Mononuclear cell (primary cell): Measurements from ENCODE around the gene CAMK1D. TPM values are rescaled to one million over a fixed set of nuclear protein-coding genes. Genes with fewer than 3 reads are reported as not detected.
A peak's percentile ranks its signal among the peaks of the same experiment; 100 is the strongest.
"Not testable (repeated sequence)": the region's sequence is repeated elsewhere in the genome, so short reads cannot be mapped to it uniquely, and the experiment has no call there.

Experiments
- H3K27me3 ChIP-seq: 2 replicates; pipeline ENCODE4 v1.6.0; 2011; ENCODE audit warnings: low read length, control low read depth; ENCODE audit not compliant: insufficient read depth
- H3K4me1 ChIP-seq: 2 replicates; pipeline ENCODE4 v1.5.1; 2011; ENCODE audit warnings: mild to moderate bottlenecking, low read length, control low read depth; ENCODE audit not compliant: insufficient read depth
- H3K4me3 ChIP-seq: 2 replicates; pipeline ENCODE4 v1.5.1; 2011; ENCODE audit warnings: mild to moderate bottlenecking, low read length, moderate library complexity
- H3K9me3 ChIP-seq: 2 replicates; pipeline ENCODE4 v1.5.1; 2011; ENCODE audit warnings: low read depth, mild to moderate bottlenecking, control low read depth, low read length
- total RNA-seq: library from RNA; depleted of rRNA; stranded (reverse); fragments of >200 nt; gene quantifications from one replicate; pipeline ENCODE4 v1.2.3, GENCODE V29; 2012

Gene CAMK1D
- total RNA-seq: 11.0 TPM

GRCh38 chr10:12348870-12349628 lies at the start of gene CAMK1D:
CAMK1D (plus strand) TSS chr10:12349547.
- Histone ChIP-seq H3K4me1 (peaks cover 33% of the 10 kb centered on the region), H3K27me3 (peaks cover 6% of the 10 kb centered on the region), H3K9me3 (no peaks in the 10 kb centered on the region), H3K4me3 (peak within 1 kb of the TSS; percentile 46)

GRCh38 chr10:12301036-12301435 lies 48.3 kb upstream of the CAMK1D start:
- H3K9me3 ChIP-seq, H3K4me3 ChIP-seq, H3K27me3 ChIP-seq, H3K4me1 ChIP-seq: not testable (repeated sequence)

GRCh38 chr10:12308057-12308456 lies 41.3 kb upstream of the CAMK1D start:
- no peaks in the 10 kb centered on the region for H3K4me1 ChIP-seq
- no peaks in the 10 kb centered on the region for H3K9me3 ChIP-seq
- no peak overlapping the region for H3K4me3 ChIP-seq
- no peaks in the 10 kb centered on the region for H3K27me3 ChIP-seq

GRCh38 chr10:12308736-12309375 lies 40.5 kb upstream of the CAMK1D start:
- no peaks in the 10 kb centered on the region for H3K4me1 ChIP-seq
- no peaks in the 10 kb centered on the region for H3K27me3 ChIP-seq
- H3K9me3 ChIP-seq: no peaks in the 10 kb centered on the region
- H3K4me3 ChIP-seq: no peak overlapping the region

- H3K27me3 ChIP-seq: not testable (repeated sequence)
Measured at GRCh38 chr10:12309783-12310182, 39.6 kb upstream of the CAMK1D start.

GRCh38 chr10:12314836-12315235 lies 34.5 kb upstream of the CAMK1D start:
- H3K27me3 ChIP-seq: no peaks in the 10 kb centered on the region
- H3K9me3 ChIP-seq: no peaks in the 10 kb centered on the region
- H3K4me1 ChIP-seq: peaks cover 7% of the 10 kb centered on the region
- H3K4me3 ChIP-seq: no peak overlapping the region

More at GRCh38 chr10:12309783-12310182, 39.6 kb upstream of the CAMK1D start:
- not testable (repeated sequence) for H3K4me3 ChIP-seq, H3K4me1 ChIP-seq, H3K9me3 ChIP-seq

GRCh38 chr10:12319076-12319475 lies 30.3 kb upstream of the CAMK1D start:
- Histone ChIP-seq H3K9me3 (no peaks in the 10 kb centered on the region), H3K4me3 (no peak overlapping the region), H3K27me3 (no peaks in the 10 kb centered on the region), H3K4me1 (peaks cover 7% of the 10 kb centered on the region)

GRCh38 chr10:12320892-12321291 lies 28.5 kb upstream of the CAMK1D start:
- peaks cover 7% of the 10 kb centered on the region for H3K4me1 ChIP-seq
- no peaks in the 10 kb centered on the region for H3K9me3 ChIP-seq
- no peak overlapping the region for H3K4me3 ChIP-seq
- H3K27me3 ChIP-seq: no peaks in the 10 kb centered on the region

- H3K9me3 ChIP-seq: no peaks in the 10 kb centered on the region
- peaks cover 7% of the 10 kb centered on the region for H3K4me1 ChIP-seq
- H3K27me3 ChIP-seq: no peaks in the 10 kb centered on the region
- no peak overlapping the region for H3K4me3 ChIP-seq
Measured at GRCh38 chr10:12321641-12322040, 27.7 kb upstream of the CAMK1D start.

GRCh38 chr10:12322583-12323131 lies 26.7 kb upstream of the CAMK1D start:
- Histone ChIP-seq H3K27me3 (no peaks in the 10 kb centered on the region), H3K9me3 (no peaks in the 10 kb centered on the region), H3K4me1 (peaks cover 7% of the 10 kb centered on the region), H3K4me3 (no peak overlapping the region)

- H3K27me3 ChIP-seq: no peaks in the 10 kb centered on the region
- no peaks in the 10 kb centered on the region for H3K4me1 ChIP-seq
- H3K4me3 ChIP-seq: no peak overlapping the region
- H3K9me3 ChIP-seq: no peaks in the 10 kb centered on the region
Measured at GRCh38 chr10:12324530-12324929, 24.8 kb upstream of the CAMK1D start.

GRCh38 chr10:12327074-12327473 lies 22.3 kb upstream of the CAMK1D start:
- Histone ChIP-seq H3K9me3 (no peaks in the 10 kb centered on the region), H3K4me3 (no peak overlapping the region), H3K27me3 (no peaks in the 10 kb centered on the region), H3K4me1 (no peaks in the 10 kb centered on the region)

GRCh38 chr10:12327476-12327875 lies 21.9 kb upstream of the CAMK1D start:
- H3K4me3 ChIP-seq: no peak overlapping the region
- no peaks in the 10 kb centered on the region for H3K4me1 ChIP-seq
- H3K9me3 ChIP-seq: no peaks in the 10 kb centered on the region
- H3K27me3 ChIP-seq: no peaks in the 10 kb centered on the region

GRCh38 chr10:12328312-12328711 lies 21.0 kb upstream of the CAMK1D start:
- H3K9me3 ChIP-seq, H3K4me1 ChIP-seq, H3K27me3 ChIP-seq: not testable (repeated sequence)

GRCh38 chr10:12332572-12333379 lies 16.6 kb upstream of the CAMK1D start:
- no peaks in the 10 kb centered on the region for H3K9me3 ChIP-seq
- H3K4me3 ChIP-seq: no peak overlapping the region
- H3K27me3 ChIP-seq: no peaks in the 10 kb centered on the region
- H3K4me1 ChIP-seq: peaks cover 17% of the 10 kb centered on the region

More at GRCh38 chr10:12328312-12328711, 21.0 kb upstream of the CAMK1D start:
- H3K4me3 ChIP-seq: not testable (repeated sequence)
